Measurements from ENCODE around the gene SLC47A1.

Gene SLC47A1

GRCh38 chr17:19614900-19615299 lies 81.2 kb downstream of the SLC47A1 start:
- DNase-seq: no peak

DNA sequence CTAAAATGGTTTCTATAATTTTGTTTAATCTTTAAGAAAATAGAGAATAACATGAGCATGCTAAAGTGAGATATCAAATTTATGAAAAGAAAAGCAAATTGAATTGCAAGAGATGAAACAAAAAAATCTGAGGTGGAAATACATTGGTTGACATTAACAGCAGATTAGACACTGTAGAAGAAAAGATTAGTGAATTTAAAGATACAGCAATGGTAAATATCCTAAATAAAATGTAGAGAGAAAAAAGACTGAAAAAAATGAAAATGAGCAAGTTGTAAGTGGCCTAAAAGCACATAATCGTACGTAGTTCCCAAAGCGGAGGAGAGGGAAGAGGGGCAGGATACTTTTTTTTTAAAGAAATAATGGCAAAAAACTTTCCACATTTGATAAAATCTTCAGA lies 84.4 kb downstream of the SLC47A1 start:
- no peak for DNase-seq

DNA sequence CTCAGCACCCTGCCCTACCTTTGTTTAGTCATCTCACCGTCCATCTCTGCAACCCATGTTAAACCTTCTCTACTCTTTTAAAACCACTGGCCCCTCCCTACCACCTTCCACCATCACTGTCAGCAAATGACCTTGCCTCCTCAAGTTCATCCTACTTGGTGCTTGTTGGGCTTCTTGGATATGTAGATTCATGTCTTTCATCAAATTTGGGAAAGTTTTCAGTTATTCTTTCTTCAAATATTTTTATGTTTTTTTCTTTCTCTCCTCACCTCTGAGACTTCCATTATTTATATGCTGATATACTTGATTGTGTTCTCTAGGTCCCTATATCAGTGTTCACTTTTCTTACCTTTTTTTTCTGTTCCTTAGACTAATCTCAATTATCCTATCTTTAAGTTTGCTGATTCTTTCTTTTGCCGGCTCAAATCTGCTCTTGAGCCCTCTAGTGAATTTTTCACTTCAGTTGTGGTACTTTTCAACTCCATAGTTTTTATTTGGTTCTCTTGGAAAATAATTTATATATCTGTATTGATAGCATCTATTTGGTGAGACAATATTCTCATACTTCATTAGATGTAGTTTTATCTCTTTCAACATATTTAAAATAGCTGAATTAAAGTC lies 86.2 kb downstream of the SLC47A1 start:
- DNase-seq: no peak

DNA sequence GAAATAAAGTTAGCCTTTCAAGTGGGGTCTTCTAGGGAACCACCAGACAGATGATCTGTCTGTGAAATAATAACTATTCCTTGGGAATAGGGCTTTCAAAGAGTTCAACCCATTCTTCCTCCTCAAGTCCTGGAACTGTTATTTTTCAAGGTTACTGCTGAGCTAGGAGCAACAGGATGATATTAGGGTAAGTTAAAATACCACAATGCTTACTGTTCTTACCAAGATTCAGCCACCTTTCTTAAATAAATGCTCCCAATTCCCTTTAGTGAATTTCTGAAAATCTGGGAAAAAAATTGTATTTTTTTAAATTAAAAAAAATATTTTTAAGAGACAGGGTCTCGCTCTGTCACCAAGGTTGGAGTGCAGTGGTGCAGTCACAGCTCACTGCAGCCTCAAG lies 88.0 kb downstream of the SLC47A1 start:
- no peak for DNase-seq

GRCh38 chr17:19626079-19626478 lies 92.4 kb downstream of the SLC47A1 start:
- DNase-seq: no peak

Measured in NCI-H526 (cell line).